Activated naive CD4-positive, alpha-beta T cell treated with anti-CD3 and anti-CD28 coated beads, Interleukin-2, amount 50 U/mL, for 72 hours (primary cell): ENCODE data around the gene ARPC1A. TPM values are rescaled to one million over a fixed set of nuclear protein-coding genes. Genes with fewer than 3 reads are reported as not detected.
"Not testable (repeated sequence)": the region's sequence is repeated elsewhere in the genome, so short reads cannot be mapped to it uniquely, and the experiment has no call there.

Source experiments
- ATAC-seq, 2 donors: fragments of 150-1000 bp; cut with Tn5 transposase; 2 replicates each; pipeline ENCODE4 v1.10.0; 2021; ENCODE audit warnings: mild to moderate bottlenecking in 2 of 2, moderate library complexity in 2 of 2
- DNase-seq, 2 donors: peaks; one replicate each; pipeline ENCODE4 v3.0.0; 2021 to 2022; ENCODE audit warnings: low spot score in 2 of 2
- H3K27ac Mint-ChIP-seq, 2 donors: one replicate each; pipeline ENCODE4 v1.8.0; 2022; ENCODE audit warnings: mild to moderate bottlenecking in 2 of 2, mixed read lengths in 2 of 2
- H3K36me3 Mint-ChIP-seq, 2 donors: one replicate each; pipeline ENCODE4 v1.8.0; 2022; ENCODE audit warnings: mixed read lengths in 2 of 2
- H3K9me3 Mint-ChIP-seq, 2 donors: one replicate each; pipeline ENCODE4 v1.8.0; 2022; ENCODE audit warnings: mixed read lengths in 2 of 2
- total RNA-seq, 2 donors: library from RNA; stranded (reverse); gene quantifications; one replicate each; pipeline ENCODE4 v1.2.3, GENCODE V29; 2022

ARPC1A gene
- total RNA-seq, 2 donors from 2014 or later: 43.5 to 57.2 TPM

GRCh38 chr7:99407872-99408378 is 82.2 kb downstream of the ARPC1A start:
- DNase-seq: peak in 1 of 2 donors; percentile 40
- Mint-ChIP-seq H3K27ac (peak overlapping the region; percentile 94 to 98), H3K36me3 (peaks cover 39 to 54% of the 10 kb centered on the region in 2 donors), H3K9me3 (no peaks in the 10 kb centered on the region)
- peak in 1 of 2 donors; percentile 40 for ATAC-seq

GRCh38 chr7:99408379-99409191 is 82.9 kb downstream of the ARPC1A start, which contains the start of the genes BUD31 and PDAP1:
TSS of gene BUD31 (plus strand) at chr7:99408969. CDS start at chr7:99411093, 2,124 bp downstream.
TSS of gene PDAP1 (minus strand) at chr7:99408597. CDS start at chr7:99408548, 49 bp downstream.
- peak within 1 kb of the TSS; percentile 94 to 98 for H3K27ac Mint-ChIP-seq
- DNase-seq (peak; percentile 96 to 97), ATAC-seq (peak; percentile 87 to 90)
- no peaks in the 10 kb centered on the region for H3K9me3 Mint-ChIP-seq
- peaks cover 37 to 51% of the 10 kb centered on the region in 2 donors for H3K36me3 Mint-ChIP-seq

GRCh38 chr7:99409192-99409572 is 83.5 kb downstream of the ARPC1A start:
- DNase-seq: no peak
- Mint-ChIP-seq H3K36me3 (peaks cover 36 to 45% of the 10 kb centered on the region in 2 donors), H3K9me3 (no peaks in the 10 kb centered on the region), H3K27ac (peak overlapping the region; percentile 94 to 98)
- ATAC-seq: peak; percentile 8 to 16

GRCh38 chr7:99409806-99410205 is 84.1 kb downstream of the ARPC1A start:
- H3K9me3 Mint-ChIP-seq: no peaks in the 10 kb centered on the region
- DNase-seq (no peak), ATAC-seq (no peak)
- peak overlapping the region; percentile 67 to 94 for H3K27ac Mint-ChIP-seq
- peaks cover 39 to 46% of the 10 kb centered on the region in 2 donors for H3K36me3 Mint-ChIP-seq

- ATAC-seq (no peak), DNase-seq (no peak)
- peak overlapping the region; percentile 90 to 94 for H3K27ac Mint-ChIP-seq
- no peaks in the 10 kb centered on the region for H3K9me3 Mint-ChIP-seq
- peaks cover 46 to 52% of the 10 kb centered on the region in 2 donors for H3K36me3 Mint-ChIP-seq
These were observed 84.9 kb downstream of the ARPC1A start for GRCh38 chr7:99410635-99411034.

- peaks cover 36 to 38% of the 10 kb centered on the region in 2 donors for H3K36me3 Mint-ChIP-seq
These were observed 89.9 kb downstream of the ARPC1A start for GRCh38 chr7:99415513-99416127.

More at GRCh38 chr7:99415513-99416127, 89.9 kb downstream of the ARPC1A start:
- not testable (repeated sequence) for DNase-seq, H3K27ac Mint-ChIP-seq, ATAC-seq, H3K9me3 Mint-ChIP-seq

Other genes with a start within 250 kb of the ARPC1A start
- gene SMURF1, start 181.8 kb upstream of the ARPC1A start, total RNA-seq: 10 to 100 TPM; 13.5 to 19.6 TPM
- gene KPNA7, start 117.8 kb upstream of the ARPC1A start, total RNA-seq: under 1 TPM in 1 of 2 donors, not detected in 1; 0.20 TPM
- under 1 TPM in 1 of 2 donors, not detected in 1; 0.11 TPM for gene MYH16, start 53.1 kb upstream of the ARPC1A start, total RNA-seq
- gene ARPC1B, start 48.8 kb downstream of the ARPC1A start, total RNA-seq: 100 to 1,000 TPM; 254 to 333 TPM
- 100 to 1,000 TPM; 101 to 148 TPM for gene PDAP1, start 82.7 kb downstream of the ARPC1A start, total RNA-seq
- 100 to 1,000 TPM; 131 to 135 TPM for gene BUD31, start 83.1 kb downstream of the ARPC1A start, total RNA-seq
- gene PTCD1, start 112.9 kb downstream of the ARPC1A start, total RNA-seq: 1 to 10 TPM; 4.4 to 4.5 TPM
- gene CPSF4, start 113.0 kb downstream of the ARPC1A start, total RNA-seq: 10 to 100 TPM; 47.5 to 62.1 TPM
- gene ATP5MF, start 140.3 kb downstream of the ARPC1A start, total RNA-seq: 100 to 1,000 TPM; 287 to 438 TPM
- gene ZNF789, start 147.0 kb downstream of the ARPC1A start, total RNA-seq: 10 to 100 TPM; 21.5 to 49.7 TPM
- 10 to 100 TPM; 25.0 to 50.7 TPM for gene ZNF394, start 174.4 kb downstream of the ARPC1A start, total RNA-seq
- 10 to 100 TPM in 1 of 2 donors, 1 to 10 TPM in 1; 9.6 to 14.0 TPM for gene ZKSCAN5, start 178.8 kb downstream of the ARPC1A start, total RNA-seq
- 1 to 10 TPM; 2.2 to 5.4 TPM for gene FAM200A, start 226.2 kb downstream of the ARPC1A start, total RNA-seq
- 10 to 100 TPM; 50.8 to 66.7 TPM for gene ZNF655, start 232.7 kb downstream of the ARPC1A start, total RNA-seq